Hepatocyte (in vitro differentiated cells): Measurements from ENCODE around the gene EFCAB6.

Source experiments
- EZH2 ChIP-seq: fragments of 200-600 bp; sonication (generic); IDR thresholded peaks from 2 replicates; pipeline ENCODE4 v1.6.1; 2016; ENCODE audit warnings: antibody characterized with exemption, mild to moderate bottlenecking, borderline replicate concordance
- EZH2phosphoT487 ChIP-seq: fragments of 200-600 bp; sonication (generic); IDR thresholded peaks from one replicate; pipeline ENCODE4 v1.6.1; 2018; ENCODE audit warnings: antibody characterized with exemption, mild to moderate bottlenecking, low read depth, moderate library complexity; ENCODE audit not compliant: unreplicated experiment, severe bottlenecking
- TF ChIP-seq, protein P1 (sequence below): fragments of 200-600 bp; sonication (generic); IDR thresholded peaks from 2 replicates; pipeline ENCODE4 v1.5.1; 2016; ENCODE audit warnings: antibody characterized with exemption, mild to moderate bottlenecking; ENCODE audit not compliant: poor library complexity

- TF ChIP-seq EZH2 (no peak), EZH2phosphoT487 (no peak)
- TF ChIP-seq, protein P1, sequence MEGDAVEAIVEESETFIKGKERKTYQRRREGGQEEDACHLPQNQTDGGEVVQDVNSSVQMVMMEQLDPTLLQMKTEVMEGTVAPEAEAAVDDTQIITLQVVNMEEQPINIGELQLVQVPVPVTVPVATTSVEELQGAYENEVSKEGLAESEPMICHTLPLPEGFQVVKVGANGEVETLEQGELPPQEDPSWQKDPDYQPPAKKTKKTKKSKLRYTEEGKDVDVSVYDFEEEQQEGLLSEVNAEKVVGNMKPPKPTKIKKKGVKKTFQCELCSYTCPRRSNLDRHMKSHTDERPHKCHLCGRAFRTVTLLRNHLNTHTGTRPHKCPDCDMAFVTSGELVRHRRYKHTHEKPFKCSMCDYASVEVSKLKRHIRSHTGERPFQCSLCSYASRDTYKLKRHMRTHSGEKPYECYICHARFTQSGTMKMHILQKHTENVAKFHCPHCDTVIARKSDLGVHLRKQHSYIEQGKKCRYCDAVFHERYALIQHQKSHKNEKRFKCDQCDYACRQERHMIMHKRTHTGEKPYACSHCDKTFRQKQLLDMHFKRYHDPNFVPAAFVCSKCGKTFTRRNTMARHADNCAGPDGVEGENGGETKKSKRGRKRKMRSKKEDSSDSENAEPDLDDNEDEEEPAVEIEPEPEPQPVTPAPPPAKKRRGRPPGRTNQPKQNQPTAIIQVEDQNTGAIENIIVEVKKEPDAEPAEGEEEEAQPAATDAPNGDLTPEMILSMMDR = no peak
Measured at GRCh38 chr22:43744700-43745410, 67.2 kb downstream of the EFCAB6 start.
